Brain (organoid and tissue), 1 donor: ENCODE data around the gene ELSPBP1. TPM values are rescaled to one million over a fixed set of nuclear protein-coding genes. Genes with fewer than 3 reads are reported as not detected.

Source experiments
- polyA plus RNA-seq: library from polyadenylated mRNA; stranded (reverse); fragments of 350-450 nt; fragmentation: Illumina TruSeq; extraction: RNeasy Lipid Tissue Mini Kit (QIAGEN cat#74804); gene quantifications from one replicate; pipeline ENCODE4 v1.2.3, GENCODE V29; 2015; ENCODE audit warnings: low read depth, low replicate concordance; ENCODE audit not compliant: insufficient read depth

The ELSPBP1 gene
- polyA plus RNA-seq, 1 donor from 2014 or later = not detected

Other genes with a start within 250 kb of the ELSPBP1 start
- gene NOP53, start 249.1 kb upstream of the ELSPBP1 start, polyA plus RNA-seq = 421 TPM
- 926 TPM for gene SELENOW, start 215.9 kb upstream of the ELSPBP1 start, polyA plus RNA-seq
- gene TPRX1, start 190.1 kb upstream of the ELSPBP1 start, polyA plus RNA-seq = not detected
- gene CRX, start 172.7 kb upstream of the ELSPBP1 start, polyA plus RNA-seq = not detected
- gene TPRX2, start 135.4 kb upstream of the ELSPBP1 start, polyA plus RNA-seq = not detected
- gene SULT2A1, start 108.3 kb upstream of the ELSPBP1 start, polyA plus RNA-seq = not detected
- gene BSPH1, start 2.5 kb upstream of the ELSPBP1 start, polyA plus RNA-seq = not detected
- gene CABP5, start 49.4 kb downstream of the ELSPBP1 start, polyA plus RNA-seq = not detected
- gene PLA2G4C, start 116.2 kb downstream of the ELSPBP1 start, polyA plus RNA-seq = 23.1 TPM
- 38.7 TPM for gene LIG1, start 175.7 kb downstream of the ELSPBP1 start, polyA plus RNA-seq
- gene ZSWIM9, start 176.0 kb downstream of the ELSPBP1 start, polyA plus RNA-seq = 12.5 TPM